Fibroblast of lung (primary cell): Measurements from ENCODE around the gene SUGCT.

Source experiments
- EZH2 ChIP-seq: IDR thresholded peaks from 2 replicates; pipeline ENCODE4 v1.5.1; 2012; ENCODE audit warnings: low read length, control low read depth, mild to moderate bottlenecking; ENCODE audit errors: missing control alignments
- TF ChIP-seq, protein P1 (sequence below), 2 donors: IDR thresholded peaks in 1 of 2; conservative IDR thresholded peaks in 1 of 2; 1 replicate in 1 of 2; 2 replicates in 1 of 2; pipeline ENCODE4 v1.5.1; 2011 to 2012; ENCODE audit warnings: low read length in 2 of 2, control low read depth in 1 of 2, inconsistent platforms in 1 of 2, low read depth in 1 of 2, mild to moderate bottlenecking in 1 of 2

DNA sequence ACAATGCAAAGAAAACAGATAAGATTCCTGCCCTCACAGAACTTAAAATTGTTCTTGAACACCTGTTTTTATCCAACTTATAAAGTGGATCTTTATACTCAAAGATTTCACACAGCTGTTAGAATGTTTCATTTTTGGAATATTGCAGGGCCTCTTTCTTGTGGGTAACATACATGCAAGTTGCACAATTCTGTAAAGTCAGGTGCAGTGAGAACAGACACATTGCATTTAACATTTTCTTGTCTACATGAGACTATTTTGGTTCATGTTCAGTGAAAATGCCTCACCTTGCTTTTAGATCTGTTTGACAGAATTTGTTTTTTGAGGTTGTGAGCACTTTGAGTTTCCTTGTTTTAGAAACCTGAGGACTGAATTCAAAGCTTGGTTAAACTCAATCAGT is 707.8 kb downstream of the SUGCT start:
- TF ChIP-seq, protein P1, sequence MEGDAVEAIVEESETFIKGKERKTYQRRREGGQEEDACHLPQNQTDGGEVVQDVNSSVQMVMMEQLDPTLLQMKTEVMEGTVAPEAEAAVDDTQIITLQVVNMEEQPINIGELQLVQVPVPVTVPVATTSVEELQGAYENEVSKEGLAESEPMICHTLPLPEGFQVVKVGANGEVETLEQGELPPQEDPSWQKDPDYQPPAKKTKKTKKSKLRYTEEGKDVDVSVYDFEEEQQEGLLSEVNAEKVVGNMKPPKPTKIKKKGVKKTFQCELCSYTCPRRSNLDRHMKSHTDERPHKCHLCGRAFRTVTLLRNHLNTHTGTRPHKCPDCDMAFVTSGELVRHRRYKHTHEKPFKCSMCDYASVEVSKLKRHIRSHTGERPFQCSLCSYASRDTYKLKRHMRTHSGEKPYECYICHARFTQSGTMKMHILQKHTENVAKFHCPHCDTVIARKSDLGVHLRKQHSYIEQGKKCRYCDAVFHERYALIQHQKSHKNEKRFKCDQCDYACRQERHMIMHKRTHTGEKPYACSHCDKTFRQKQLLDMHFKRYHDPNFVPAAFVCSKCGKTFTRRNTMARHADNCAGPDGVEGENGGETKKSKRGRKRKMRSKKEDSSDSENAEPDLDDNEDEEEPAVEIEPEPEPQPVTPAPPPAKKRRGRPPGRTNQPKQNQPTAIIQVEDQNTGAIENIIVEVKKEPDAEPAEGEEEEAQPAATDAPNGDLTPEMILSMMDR (conservative IDR thresholded peaks at IDR 0.05 in 1 of 2, IDR thresholded peaks at IDR 0.05 in 1 of 2; ENCODE audit: low read depth in 1 of 2, low read length in 2 of 2) = no peak
- TF ChIP-seq EZH2 = no peak
